ENCODE measurements around the gene IRX6. TPM values are rescaled to one million over a fixed set of nuclear protein-coding genes. Genes with fewer than 3 reads are reported as not detected.

IRX6 gene
- total and polyA plus RNA-seq, 3 experiments from 2014 or later, result not detected

- POLR2A ChIA-PET, result no interaction called here
These were observed 26.7 kb upstream of the IRX6 start for GRCh38 chr16:55297062-55297909.

GRCh38 chr16:55297910-55298479, 26.0 kb upstream of the IRX6 start:
- no peak overlapping the region for H3K4me3 Mint-ChIP-seq
- H3K27ac Mint-ChIP-seq, result no peak overlapping the region
- H3K9me3 Mint-ChIP-seq, result peaks cover 0 to 2% (median 0%) of the 10 kb centered on the region in 5 donors
- H3K27me3 ChIP-seq (ENCODE audit: insufficient read depth, low read length, poor library complexity, severe bottlenecking), result no peaks in the 10 kb centered on the region
- no peak overlapping the region for H3K27ac ChIP-seq (ENCODE audit: low read depth, low read length)
- no peaks in the 10 kb centered on the region for H3K36me3 ChIP-seq (ENCODE audit: insufficient read depth, low read length)
- POLR2A ChIA-PET, result no interaction called here
- no peaks in the 10 kb centered on the region for H3K9me3 ChIP-seq (ENCODE audit: low read length)
- no peak for DNase-seq
- no peaks in the 10 kb centered on the region for H3K4me1 Mint-ChIP-seq
- peaks cover 0 to 15% of the 10 kb centered on the region in 2 donors for H3K27me3 Mint-ChIP-seq
- H3K36me3 Mint-ChIP-seq, result no peaks in the 10 kb centered on the region
- H3K4me1 ChIP-seq (ENCODE audit: insufficient read depth, low read length), result no peaks in the 10 kb centered on the region
- H3K4me3 ChIP-seq (ENCODE audit: low read length), result no peak overlapping the region
- CTCF ChIA-PET, result no interaction called here

More at GRCh38 chr16:55297062-55297909, 26.7 kb upstream of the IRX6 start:
- Histone ChIP-seq H3K4me3 (ENCODE audit: low read length) (no peak overlapping the region), H3K4me1 (ENCODE audit: insufficient read depth, low read length) (no peaks in the 10 kb centered on the region), H3K9me3 (ENCODE audit: low read length) (no peaks in the 10 kb centered on the region), H3K27ac (ENCODE audit: low read depth, low read length) (no peak overlapping the region), H3K27me3 (ENCODE audit: insufficient read depth, low read length, poor library complexity, severe bottlenecking) (no peaks in the 10 kb centered on the region), H3K36me3 (ENCODE audit: insufficient read depth, low read length) (no peaks in the 10 kb centered on the region)
- H3K36me3 Mint-ChIP-seq, result no peaks in the 10 kb centered on the region
- peaks cover 0 to 15% of the 10 kb centered on the region in 2 donors for H3K27me3 Mint-ChIP-seq
- CTCF ChIA-PET, result no interaction called here
- H3K9me3 Mint-ChIP-seq, result peaks cover 0 to 2% (median 0%) of the 10 kb centered on the region in 5 donors
- H3K4me3 Mint-ChIP-seq, result no peak overlapping the region
- H3K27ac Mint-ChIP-seq, result no peak overlapping the region
- H3K4me1 Mint-ChIP-seq, result no peaks in the 10 kb centered on the region
- no peak for DNase-seq

GRCh38 chr16:55301385-55302008, 22.5 kb upstream of the IRX6 start:
- Histone ChIP-seq H3K4me1 (ENCODE audit: insufficient read depth, low read length) (no peaks in the 10 kb centered on the region), H3K27ac (ENCODE audit: low read depth, low read length) (no peak overlapping the region), H3K4me3 (ENCODE audit: low read length) (no peak overlapping the region), H3K36me3 (ENCODE audit: insufficient read depth, low read length) (no peaks in the 10 kb centered on the region), H3K9me3 (ENCODE audit: low read length) (no peaks in the 10 kb centered on the region), H3K27me3 (ENCODE audit: insufficient read depth, low read length, poor library complexity, severe bottlenecking) (no peaks in the 10 kb centered on the region)
- H3K27me3 Mint-ChIP-seq, result peaks cover 0 to 15% of the 10 kb centered on the region in 2 donors
- no peaks in the 10 kb centered on the region for H3K4me1 Mint-ChIP-seq
- no peak overlapping the region for H3K27ac Mint-ChIP-seq
- CTCF ChIA-PET, result no interaction called here
- no peak overlapping the region for H3K4me3 Mint-ChIP-seq
- DNase-seq, result no peak
- peaks cover 0 to 2% (median 0%) of the 10 kb centered on the region in 5 donors for H3K9me3 Mint-ChIP-seq
- POLR2A ChIA-PET, result no interaction called here
- H3K36me3 Mint-ChIP-seq, result no peaks in the 10 kb centered on the region

GRCh38 chr16:55302635-55303034, 21.4 kb upstream of the IRX6 start:
- H3K4me1 ChIP-seq (ENCODE audit: insufficient read depth, low read length), result no peaks in the 10 kb centered on the region
- Mint-ChIP-seq H3K4me3 (no peak overlapping the region), H3K27ac (no peak overlapping the region), H3K4me1 (no peaks in the 10 kb centered on the region), H3K36me3 (no peaks in the 10 kb centered on the region), H3K27me3 (peaks cover 0 to 15% of the 10 kb centered on the region in 2 donors), H3K9me3 (peaks cover 0 to 2% (median 0%) of the 10 kb centered on the region in 5 donors)
- no peak overlapping the region for H3K27ac ChIP-seq (ENCODE audit: low read depth, low read length)
- H3K27me3 ChIP-seq (ENCODE audit: insufficient read depth, low read length, poor library complexity, severe bottlenecking), result no peaks in the 10 kb centered on the region
- no peaks in the 10 kb centered on the region for H3K9me3 ChIP-seq (ENCODE audit: low read length)
- H3K4me3 ChIP-seq (ENCODE audit: low read length), result no peak overlapping the region
- no peaks in the 10 kb centered on the region for H3K36me3 ChIP-seq (ENCODE audit: insufficient read depth, low read length)
- CTCF ChIA-PET, result no interaction called here
- POLR2A ChIA-PET, result no interaction called here
- DNase-seq, result no peak

GRCh38 chr16:55308973-55309372, 15.0 kb upstream of the IRX6 start:
- no peaks in the 10 kb centered on the region for H3K36me3 Mint-ChIP-seq
- no peaks in the 10 kb centered on the region for H3K9me3 Mint-ChIP-seq
- no peaks in the 10 kb centered on the region for H3K4me1 Mint-ChIP-seq
- H3K4me1 ChIP-seq (ENCODE audit: insufficient read depth, low read length), result no peaks in the 10 kb centered on the region
- H3K4me3 ChIP-seq (ENCODE audit: low read length), result no peak overlapping the region
- no peaks in the 10 kb centered on the region for H3K9me3 ChIP-seq (ENCODE audit: low read length)
- H3K27me3 Mint-ChIP-seq, result peaks cover under 1 to 5% of the 10 kb centered on the region in 2 donors
- no peaks in the 10 kb centered on the region for H3K36me3 ChIP-seq (ENCODE audit: insufficient read depth, low read length)
- H3K27me3 ChIP-seq (ENCODE audit: insufficient read depth, low read length, poor library complexity, severe bottlenecking), result no peaks in the 10 kb centered on the region
- ChIA-PET CTCF (no interaction called here), POLR2A (no interaction called here)
- no peak overlapping the region for H3K27ac ChIP-seq (ENCODE audit: low read depth, low read length)
- H3K4me3 Mint-ChIP-seq, result no peak overlapping the region
- H3K27ac Mint-ChIP-seq, result no peak overlapping the region
- DNase-seq, result no peak

GRCh38 chr16:55322327-55322726, 1.7 kb upstream of the IRX6 start:
- H3K4me1 Mint-ChIP-seq, result peaks cover 0 to 3% (median 0%) of the 10 kb centered on the region in 3 donors
- peaks cover 19 to 29% of the 10 kb centered on the region in 2 donors for H3K27me3 Mint-ChIP-seq
- no peaks in the 10 kb centered on the region for H3K9me3 ChIP-seq (ENCODE audit: low read length)
- no peak overlapping the region for H3K4me3 Mint-ChIP-seq
- ChIA-PET CTCF (no interaction called here), POLR2A (no interaction called here)
- H3K36me3 ChIP-seq (ENCODE audit: insufficient read depth, low read length), result no peaks in the 10 kb centered on the region
- peaks cover 0 to 5% (median 0%) of the 10 kb centered on the region in 5 donors for H3K9me3 Mint-ChIP-seq
- no peak overlapping the region for H3K4me3 ChIP-seq (ENCODE audit: low read length)
- H3K27ac ChIP-seq (ENCODE audit: low read depth, low read length), result no peak overlapping the region
- no peak overlapping the region for H3K27ac Mint-ChIP-seq
- no peak for DNase-seq
- no peaks in the 10 kb centered on the region for H3K4me1 ChIP-seq (ENCODE audit: insufficient read depth, low read length)
- no peaks in the 10 kb centered on the region for H3K27me3 ChIP-seq (ENCODE audit: insufficient read depth, low read length, poor library complexity, severe bottlenecking)
- no peaks in the 10 kb centered on the region for H3K36me3 Mint-ChIP-seq

GRCh38 chr16:55324285-55325079, 479 bp downstream of the IRX6 start:
- Histone ChIP-seq H3K27me3 (ENCODE audit: insufficient read depth, low read length, poor library complexity, severe bottlenecking) (no peaks in the 10 kb centered on the region), H3K4me3 (ENCODE audit: low read length) (no peak overlapping the region), H3K9me3 (ENCODE audit: low read length) (no peaks in the 10 kb centered on the region), H3K36me3 (ENCODE audit: insufficient read depth, low read length) (no peaks in the 10 kb centered on the region), H3K4me1 (ENCODE audit: insufficient read depth, low read length) (no peaks in the 10 kb centered on the region), H3K27ac (ENCODE audit: low read depth, low read length) (no peak overlapping the region)
- no peak for DNase-seq
- peaks cover 0 to 3% (median 0%) of the 10 kb centered on the region in 3 donors for H3K4me1 Mint-ChIP-seq
- peaks cover 0 to 2% (median 0%) of the 10 kb centered on the region in 3 donors for H3K36me3 Mint-ChIP-seq
- H3K4me3 Mint-ChIP-seq, result no peak overlapping the region
- H3K9me3 Mint-ChIP-seq, result peaks cover 0 to 5% (median 0%) of the 10 kb centered on the region in 5 donors
- POLR2A ChIA-PET, result no interaction called here
- CTCF ChIA-PET, result no interaction called here
- H3K27ac Mint-ChIP-seq, result no peak overlapping the region
- peaks cover 34 to 49% of the 10 kb centered on the region in 2 donors for H3K27me3 Mint-ChIP-seq
